22Rv1 (cell line): Measurements from ENCODE around the gene PUS3.

ENCODE experiments used
- ZFX ChIP-seq: fragments of 450-650 bp; IDR thresholded peaks from 2 replicates; pipeline ENCODE4 v1.6.1; 2017; ENCODE audit warnings: antibody characterized with exemption, borderline replicate concordance
- TF ChIP-seq, protein P1 (sequence below): fragments of 450-650 bp; IDR thresholded peaks from 2 replicates; pipeline ENCODE4 v1.5.1; 2017; ENCODE audit warnings: mild to moderate bottlenecking

DNA sequence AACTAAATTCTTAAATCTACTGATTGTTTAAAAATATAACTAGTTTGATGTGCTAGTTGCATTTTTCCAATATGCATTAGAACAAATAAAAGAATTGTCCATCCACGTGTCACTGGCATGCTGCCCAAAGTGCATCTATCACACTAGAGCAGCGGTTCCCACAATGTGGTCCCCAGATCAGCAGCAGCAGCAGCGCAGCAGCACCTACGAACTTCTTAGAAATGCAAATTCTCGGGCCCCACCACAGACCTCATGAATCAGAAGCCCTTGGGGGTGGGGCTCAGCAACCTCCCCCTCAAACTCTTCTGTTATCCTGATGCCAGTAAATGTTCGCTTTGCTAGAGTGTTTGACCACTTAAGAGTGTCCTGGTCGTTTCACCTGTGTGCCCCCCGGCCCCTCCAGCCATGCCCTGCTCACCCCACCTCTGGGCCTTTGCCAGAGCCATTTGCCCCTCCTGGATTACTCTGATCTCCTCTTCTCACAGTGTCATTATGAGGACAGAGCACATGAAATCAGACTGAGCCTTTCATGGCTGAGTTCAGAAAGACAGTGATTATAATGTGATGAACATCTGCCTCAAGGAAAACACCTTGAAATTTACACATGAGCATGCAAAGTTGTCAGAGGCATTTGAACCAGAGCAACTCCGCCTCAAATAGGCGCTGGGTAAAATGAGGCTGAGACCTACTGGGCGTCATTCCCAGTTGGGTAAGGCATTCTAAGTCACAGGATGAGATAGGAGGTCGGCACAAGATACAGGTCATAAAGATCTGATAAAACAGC, 30.2 kb upstream of the PUS3 start:
- TF ChIP-seq, protein P1, sequence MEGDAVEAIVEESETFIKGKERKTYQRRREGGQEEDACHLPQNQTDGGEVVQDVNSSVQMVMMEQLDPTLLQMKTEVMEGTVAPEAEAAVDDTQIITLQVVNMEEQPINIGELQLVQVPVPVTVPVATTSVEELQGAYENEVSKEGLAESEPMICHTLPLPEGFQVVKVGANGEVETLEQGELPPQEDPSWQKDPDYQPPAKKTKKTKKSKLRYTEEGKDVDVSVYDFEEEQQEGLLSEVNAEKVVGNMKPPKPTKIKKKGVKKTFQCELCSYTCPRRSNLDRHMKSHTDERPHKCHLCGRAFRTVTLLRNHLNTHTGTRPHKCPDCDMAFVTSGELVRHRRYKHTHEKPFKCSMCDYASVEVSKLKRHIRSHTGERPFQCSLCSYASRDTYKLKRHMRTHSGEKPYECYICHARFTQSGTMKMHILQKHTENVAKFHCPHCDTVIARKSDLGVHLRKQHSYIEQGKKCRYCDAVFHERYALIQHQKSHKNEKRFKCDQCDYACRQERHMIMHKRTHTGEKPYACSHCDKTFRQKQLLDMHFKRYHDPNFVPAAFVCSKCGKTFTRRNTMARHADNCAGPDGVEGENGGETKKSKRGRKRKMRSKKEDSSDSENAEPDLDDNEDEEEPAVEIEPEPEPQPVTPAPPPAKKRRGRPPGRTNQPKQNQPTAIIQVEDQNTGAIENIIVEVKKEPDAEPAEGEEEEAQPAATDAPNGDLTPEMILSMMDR = no peak
- TF ChIP-seq ZFX = no peak
